Caco-2 (cell line): ENCODE results near the gene KIF22. TPM values are rescaled to one million over a fixed set of nuclear protein-coding genes. Genes with fewer than 3 reads are reported as not detected.
A peak's percentile ranks its signal among the peaks of the same experiment; 100 is the strongest.
"Not testable (repeated sequence)": the region's sequence is repeated elsewhere in the genome, so short reads cannot be mapped to it uniquely, and the experiment has no call there.

Experiments used
- BruUV-seq: library from RNA; stranded (reverse); fragments of 400-500 nt; replicated peaks from 2 replicates; lab custom pipeline; 2021; lab: Mats Ljungman, UMichigan
- CTCF ChIA-PET: fragments of 300-600 bp; sonication (Branson Sonifier 250); formaldehyde crosslinking; loops from one replicate; lab custom pipeline; 2022; ENCODE audit warnings: antibody characterized with exemption; lab: Charles Lee
- POLR2A ChIA-PET: fragments of 300-600 bp; sonication (Branson Sonifier 250); formaldehyde crosslinking; loops from one replicate; lab custom pipeline; 2022; ENCODE audit warnings: antibody characterized with exemption; lab: Charles Lee
- DNase-seq, 2 experiments: peaks; one replicate each; pipeline versions ENCODE4 v3.0.0 to v3.0.0-alpha.2; 2020 to 2022
- H3K27me3 ChIP-seq: replicated peaks from 2 replicates; pipeline ENCODE4 v1.6.0; 2011; ENCODE audit warnings: low read length; ENCODE audit not compliant: control insufficient read depth, insufficient read depth
- H3K36me3 ChIP-seq: 2 replicates; pipeline ENCODE4 v1.5.1; 2011; ENCODE audit warnings: low read length; ENCODE audit not compliant: control insufficient read depth, insufficient read depth
- H3K4me1 ChIP-seq: fragments of 250-450 bp; sonication (Bioruptor Pico); 2 replicates; pipeline ENCODE4 v1.5.1; 2020; ENCODE audit warnings: mild to moderate bottlenecking
- H3K4me3 ChIP-seq: 2 replicates; pipeline ENCODE4 v1.5.1; 2011; ENCODE audit warnings: low read depth, mild to moderate bottlenecking, control low read depth, low read length
- H3K9me3 ChIP-seq: fragments of 250-450 bp; sonication (Bioruptor Pico); 2 replicates; pipeline ENCODE4 v1.5.1; 2020; ENCODE audit warnings: mild to moderate bottlenecking, moderate library complexity
- H3K27ac Mint-ChIP-seq: one replicate; pipeline ENCODE4 v1.8.0; 2022; ENCODE audit warnings: mixed read lengths; ENCODE audit not compliant: unreplicated experiment
- H3K27me3 Mint-ChIP-seq: one replicate; pipeline ENCODE4 v1.8.0; 2022; ENCODE audit warnings: mixed read lengths; ENCODE audit not compliant: insufficient read depth, unreplicated experiment
- H3K36me3 Mint-ChIP-seq: one replicate; pipeline ENCODE4 v1.8.0; 2022; ENCODE audit warnings: mild to moderate bottlenecking, mixed read lengths; ENCODE audit not compliant: insufficient read depth, unreplicated experiment
- H3K4me1 Mint-ChIP-seq: one replicate; pipeline ENCODE4 v1.8.0; 2022; ENCODE audit warnings: low read depth, mixed read lengths; ENCODE audit not compliant: unreplicated experiment
- H3K4me3 Mint-ChIP-seq: one replicate; pipeline ENCODE4 v1.8.0; 2022; ENCODE audit warnings: mild to moderate bottlenecking, moderate library complexity, mixed read lengths; ENCODE audit not compliant: unreplicated experiment
- H3K9me3 Mint-ChIP-seq: one replicate; pipeline ENCODE4 v1.8.0; 2022; ENCODE audit warnings: mixed read lengths; ENCODE audit not compliant: unreplicated experiment
- intact Hi-C: fragments of 100-400 bp; cut with micrococcal nuclease; formaldehyde crosslinking; loops from one replicate; pipeline ENCODE4 v1.10.0; 2022; ENCODE audit not compliant: unreplicated experiment
- total RNA-seq: library from RNA; stranded (reverse); gene quantifications from 2 replicates; pipeline ENCODE4 v1.2.3, GENCODE V29; 2022
- TF ChIP-seq, protein P1 (sequence below), 2 experiments: fragments of 200-600 bp in 1 of 2; IDR thresholded peaks; 1 replicate in 1 of 2; 2 replicates in 1 of 2; pipeline versions ENCODE4 v1.5.1 to v1.8.0; 2011 to 2022; ENCODE audit warnings: antibody characterized with exemption in 1 of 2, control low read depth in 1 of 2, inconsistent platforms in 1 of 2, low read depth in 1 of 2, low read length in 1 of 2, mild to moderate bottlenecking in 1 of 2, moderate library complexity in 1 of 2; ENCODE audit not compliant: insufficient read depth in 1 of 2, severe bottlenecking in 1 of 2, unreplicated experiment in 1 of 2

KIF22 gene
- total RNA-seq, 1 experiment from 2014 or later = 152 TPM

DNA sequence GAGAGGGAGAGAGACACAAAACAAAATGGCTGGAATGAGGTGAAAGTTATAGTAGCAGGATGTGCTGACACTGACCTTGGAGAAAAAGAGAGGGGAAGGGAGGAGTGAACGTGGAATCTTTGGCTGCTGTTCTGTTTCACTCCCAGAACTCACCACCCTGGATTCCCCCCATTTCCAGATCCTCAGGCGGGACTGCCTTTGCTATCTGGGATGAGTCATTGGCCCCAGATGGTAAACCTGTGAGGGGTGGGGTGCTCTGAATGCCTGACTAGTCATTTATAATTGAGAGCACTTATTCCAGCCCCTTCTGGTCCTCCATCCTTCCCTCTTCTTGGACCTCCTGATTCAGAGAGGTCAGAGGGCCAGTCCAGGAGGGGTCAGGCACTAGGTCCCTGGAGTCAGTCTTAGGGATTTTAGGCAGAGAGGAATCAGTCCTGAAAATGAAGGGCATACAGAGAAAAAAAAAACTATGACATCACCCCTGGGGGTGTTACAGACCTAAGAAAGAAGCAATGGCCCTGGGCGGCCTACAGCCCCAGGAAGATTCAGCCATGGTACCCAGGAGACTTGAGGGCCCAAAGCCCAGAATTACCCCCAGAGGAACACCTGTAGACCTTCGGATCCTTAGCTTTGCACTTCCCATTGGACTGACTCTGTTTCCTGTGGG, 14.7 kb upstream of the KIF22 start:
- Histone ChIP-seq H3K9me3 (no peaks in the 10 kb centered on the region), H3K27me3 (no peaks in the 10 kb centered on the region), H3K36me3 (no peaks in the 10 kb centered on the region), H3K4me3 (no peak overlapping the region), H3K4me1 (peaks cover 45% of the 10 kb centered on the region)
- no peak for DNase-seq
- H3K4me3 Mint-ChIP-seq = no peak overlapping the region
- intact Hi-C loops = loop anchor here (5.0 kb wide), 1 partner anchor 49 kb away; no protein-coding TSS in a partner anchor
- H3K27me3 Mint-ChIP-seq = no peaks in the 10 kb centered on the region
- H3K4me1 Mint-ChIP-seq = peaks cover 44% of the 10 kb centered on the region
- no TSS peak for BruUV-seq
- TF ChIP-seq, protein P1, sequence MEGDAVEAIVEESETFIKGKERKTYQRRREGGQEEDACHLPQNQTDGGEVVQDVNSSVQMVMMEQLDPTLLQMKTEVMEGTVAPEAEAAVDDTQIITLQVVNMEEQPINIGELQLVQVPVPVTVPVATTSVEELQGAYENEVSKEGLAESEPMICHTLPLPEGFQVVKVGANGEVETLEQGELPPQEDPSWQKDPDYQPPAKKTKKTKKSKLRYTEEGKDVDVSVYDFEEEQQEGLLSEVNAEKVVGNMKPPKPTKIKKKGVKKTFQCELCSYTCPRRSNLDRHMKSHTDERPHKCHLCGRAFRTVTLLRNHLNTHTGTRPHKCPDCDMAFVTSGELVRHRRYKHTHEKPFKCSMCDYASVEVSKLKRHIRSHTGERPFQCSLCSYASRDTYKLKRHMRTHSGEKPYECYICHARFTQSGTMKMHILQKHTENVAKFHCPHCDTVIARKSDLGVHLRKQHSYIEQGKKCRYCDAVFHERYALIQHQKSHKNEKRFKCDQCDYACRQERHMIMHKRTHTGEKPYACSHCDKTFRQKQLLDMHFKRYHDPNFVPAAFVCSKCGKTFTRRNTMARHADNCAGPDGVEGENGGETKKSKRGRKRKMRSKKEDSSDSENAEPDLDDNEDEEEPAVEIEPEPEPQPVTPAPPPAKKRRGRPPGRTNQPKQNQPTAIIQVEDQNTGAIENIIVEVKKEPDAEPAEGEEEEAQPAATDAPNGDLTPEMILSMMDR (IDR thresholded peaks at IDR 0.05; ENCODE audit: insufficient read depth in 1 of 2, low read depth in 1 of 2, low read length in 1 of 2, severe bottlenecking in 1 of 2, unreplicated experiment in 1 of 2) = no peak
- peaks cover 6% of the 10 kb centered on the region for H3K36me3 Mint-ChIP-seq
- CTCF ChIA-PET = no interaction called here
- H3K9me3 Mint-ChIP-seq = peaks cover 13% of the 10 kb centered on the region
- POLR2A ChIA-PET = no interaction called here
- peak overlapping the region; percentile 49 for H3K27ac Mint-ChIP-seq

- CTCF ChIA-PET = no interaction called here
- Mint-ChIP-seq H3K27me3 (no peaks in the 10 kb centered on the region), H3K36me3 (peaks cover 6% of the 10 kb centered on the region), H3K4me3 (peak within 1 kb of the TSS; percentile 31), H3K9me3 (peaks cover 22% of the 10 kb centered on the region), H3K27ac (peak within 1 kb of the TSS; percentile 92), H3K4me1 (peaks cover 51% of the 10 kb centered on the region)
- intact Hi-C loops = loop anchor here (5.0 kb wide), 1 partner anchor 50 kb away; no protein-coding TSS in a partner anchor
- DNase-seq = no peak
- TF ChIP-seq, protein P1 (IDR thresholded peaks at IDR 0.05; ENCODE audit: insufficient read depth in 1 of 2, low read depth in 1 of 2, low read length in 1 of 2, severe bottlenecking in 1 of 2, unreplicated experiment in 1 of 2) = no peak
- POLR2A ChIA-PET = no interaction called here
- BruUV-seq = no TSS peak
- H3K36me3 ChIP-seq = peaks cover 1% of the 10 kb centered on the region; the same call in 1 of the 2 replicates
- peaks cover 54% of the 10 kb centered on the region for H3K4me1 ChIP-seq
- H3K4me3 ChIP-seq = no peak within 1 kb of the TSS
- H3K9me3 ChIP-seq = no peaks in the 10 kb centered on the region
- H3K27me3 ChIP-seq = no peaks in the 10 kb centered on the region
These were observed 12.8 kb upstream of the KIF22 start, which contains the start of gene ZG16 for GRCh38 chr16:29777576-29778350. TSS of gene ZG16 (plus strand) at chr16:29778256. CDS start at chr16:29779267, 1,011 bp downstream.

DNA sequence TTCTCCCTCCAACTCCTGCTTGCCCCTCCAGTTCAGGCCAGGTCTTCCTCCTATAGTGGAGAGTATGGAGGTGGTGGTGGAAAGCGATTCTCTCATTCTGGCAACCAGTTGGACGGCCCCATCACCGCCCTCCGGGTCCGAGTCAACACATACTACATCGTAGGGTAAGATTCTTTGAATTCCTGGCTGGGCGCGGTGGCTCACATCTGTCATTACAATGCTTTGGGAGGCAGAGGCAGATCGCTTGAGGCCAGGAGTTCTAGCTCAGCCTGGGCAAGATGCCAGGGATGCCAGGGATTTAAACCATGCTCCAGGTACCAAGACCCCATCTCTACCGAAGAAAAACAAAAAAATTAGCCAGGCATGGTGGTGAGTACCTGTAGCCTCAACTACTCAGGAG, 11.1 kb upstream of the KIF22 start:
- Histone ChIP-seq H3K36me3 (peaks cover 1% of the 10 kb centered on the region; the same call in 1 of the 2 replicates), H3K4me1 (peaks cover 69% of the 10 kb centered on the region), H3K9me3 (no peaks in the 10 kb centered on the region), H3K27me3 (no peaks in the 10 kb centered on the region), H3K4me3 (no peak overlapping the region)
- BruUV-seq = no TSS peak
- POLR2A ChIA-PET = no interaction called here
- intact Hi-C loops = loop anchor here (5.0 kb wide), 1 partner anchor 52 kb away; no protein-coding TSS in a partner anchor
- peak; percentile 76 to 84 for DNase-seq
- TF ChIP-seq, protein P1 (IDR thresholded peaks at IDR 0.05; ENCODE audit: insufficient read depth in 1 of 2, low read depth in 1 of 2, low read length in 1 of 2, severe bottlenecking in 1 of 2, unreplicated experiment in 1 of 2) = no peak
- Mint-ChIP-seq H3K36me3 (peaks cover 6% of the 10 kb centered on the region), H3K9me3 (peaks cover 35% of the 10 kb centered on the region), H3K27ac (peak overlapping the region; percentile 92), H3K27me3 (no peaks in the 10 kb centered on the region), H3K4me1 (peaks cover 61% of the 10 kb centered on the region), H3K4me3 (peak overlapping the region; percentile 31)
- CTCF ChIA-PET = interaction anchor here (0.6 to 2.0 kb wide), 2 partner anchors 11 to 51 kb away, joined by 3 to 4 read pairs; partner anchors contain the start of gene KIF22

DNA sequence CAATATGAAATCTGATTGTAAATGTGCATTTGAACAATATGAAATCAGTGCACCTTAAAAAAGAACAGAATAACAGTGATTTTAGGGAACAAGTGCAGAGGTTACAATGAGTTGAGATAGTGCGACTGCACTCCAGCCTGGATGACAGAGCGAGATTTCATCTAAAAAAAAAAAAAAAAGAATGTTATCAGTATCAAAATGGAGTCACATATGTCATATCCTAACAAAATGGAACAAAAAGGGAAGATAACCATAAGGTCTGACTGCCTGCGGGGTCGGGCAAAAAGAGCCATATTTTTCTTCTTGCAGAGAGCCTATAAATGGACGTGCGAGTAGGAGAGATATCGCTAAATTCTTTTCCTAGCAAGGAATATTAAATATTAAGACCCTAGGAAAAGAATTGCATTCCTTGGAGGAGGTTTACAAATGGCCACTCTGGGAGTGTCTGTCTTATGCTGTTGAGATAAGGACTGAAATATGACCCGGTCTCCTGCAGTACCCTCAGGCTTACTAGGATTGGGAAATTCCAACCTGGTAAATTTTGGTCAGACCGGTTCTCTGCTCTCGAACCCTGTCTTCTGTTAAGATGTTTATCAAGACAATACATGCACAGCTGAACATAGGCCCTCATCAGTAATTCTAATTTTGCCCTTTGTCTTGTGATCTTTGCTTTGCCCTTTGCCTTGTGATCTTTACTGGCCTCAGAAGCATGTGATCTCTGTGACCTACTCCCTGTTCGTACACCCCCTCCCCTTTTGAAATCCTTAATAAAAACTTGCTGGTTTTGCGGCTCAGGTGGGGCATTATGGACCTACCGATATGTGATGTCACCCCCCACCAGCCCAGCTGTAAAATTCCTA, 7.2 kb upstream of the KIF22 start:
- H3K4me1 Mint-ChIP-seq = peaks cover 41% of the 10 kb centered on the region
- H3K27me3 Mint-ChIP-seq, H3K36me3 Mint-ChIP-seq, H3K4me3 Mint-ChIP-seq, H3K36me3 ChIP-seq, BruUV-seq, H3K9me3 ChIP-seq, POLR2A ChIA-PET, CTCF ChIA-PET, H3K27me3 ChIP-seq, H3K4me3 ChIP-seq, intact Hi-C loops: not testable (repeated sequence)
- H3K9me3 Mint-ChIP-seq = peaks cover 27% of the 10 kb centered on the region
- DNase-seq = peak; percentile 75 to 80
- H3K27ac Mint-ChIP-seq = peak overlapping the region; percentile 82
- H3K4me1 ChIP-seq = peaks cover 54% of the 10 kb centered on the region
